SK-N-SH treated with all-trans-retinoic acid at 6 μM for 48 hours (cell line): Measurements from ENCODE around the gene PHIP.

Experiments used
- ARNTL ChIP-seq: fragments of 450-650 bp; formaldehyde crosslinking; IDR thresholded peaks from 2 replicates; pipeline ENCODE4 v1.5.0; 2020; ENCODE audit warnings: low read depth, mild to moderate bottlenecking, moderate library complexity, borderline replicate concordance
- CREB5 ChIP-seq: fragments of 250-450 bp; sonication (Bioruptor Pico); IDR thresholded peaks from 2 replicates; pipeline ENCODE4 v1.5.1; 2020; ENCODE audit warnings: low read depth, mild to moderate bottlenecking, moderate library complexity
- CSRNP3 ChIP-seq: fragments of 250-450 bp; sonication (Bioruptor Pico); IDR thresholded peaks from 2 replicates; pipeline ENCODE4 v1.5.1; 2021; ENCODE audit warnings: mild to moderate bottlenecking, moderate library complexity
- OSR1 ChIP-seq: fragments of 250-450 bp; sonication (Bioruptor Pico); IDR thresholded peaks from 2 replicates; pipeline ENCODE4 v1.8.0; 2022; ENCODE audit warnings: moderate library complexity, mild to moderate bottlenecking, inconsistent platforms
- PATZ1 ChIP-seq: fragments of 250-450 bp; sonication (Bioruptor Pico); IDR thresholded peaks from 2 replicates; pipeline ENCODE4 v1.8.0; 2020; ENCODE audit warnings: mild to moderate bottlenecking, moderate library complexity, borderline replicate concordance
- POU6F1 ChIP-seq: fragments of 250-450 bp; sonication (Bioruptor Pico); IDR thresholded peaks from 2 replicates; pipeline ENCODE4 v1.8.0; 2021; ENCODE audit warnings: low read depth, mild to moderate bottlenecking, moderate library complexity, borderline replicate concordance
- RARB ChIP-seq: fragments of 250-450 bp; sonication (Bioruptor Pico); IDR thresholded peaks from 2 replicates; pipeline ENCODE4 v1.8.0; 2021; ENCODE audit warnings: mild to moderate bottlenecking, moderate library complexity
- ZNF565 ChIP-seq: fragments of 450-650 bp; formaldehyde crosslinking; conservative IDR thresholded peaks from 2 replicates; pipeline ENCODE4 v1.5.0; 2020; ENCODE audit warnings: low read depth, mild to moderate bottlenecking, moderate library complexity

GRCh38 chr6:78909391-78909790, 168.7 kb downstream of the PHIP start:
- TF ChIP-seq ZNF565 (CRISPR knock-in tag) (no peak), RARB (CRISPR knock-in tag) (no peak), CSRNP3 (CRISPR knock-in tag) (no peak), ARNTL (CRISPR knock-in tag) (no peak), PATZ1 (CRISPR knock-in tag) (no peak), CREB5 (CRISPR knock-in tag) (no peak), POU6F1 (CRISPR knock-in tag) (no peak), OSR1 (CRISPR knock-in tag) (no peak)
